DND-41 (cell line): Measurements from ENCODE around the gene CARHSP1.
"Not testable (repeated sequence)": the region's sequence is repeated elsewhere in the genome, so short reads cannot be mapped to it uniquely, and the experiment has no call there.

Experiments
- ATAC-seq: fragments of 200-7000 bp; cut with Tn5 transposase; 3 replicates; pipeline ENCODE4 v1.9.1; 2021; ENCODE audit warnings: low read depth; ENCODE audit not compliant: insufficient read depth
- DNase-seq: peaks from one replicate; pipeline ENCODE4 v3.0.0-alpha.2; 2020
- H2AFZ ChIP-seq: 2 replicates; pipeline ENCODE4 v1.6.0; 2012; ENCODE audit warnings: low read depth, low read length
- H3K27ac ChIP-seq: 2 replicates; pipeline ENCODE4 v1.5.1; 2012; ENCODE audit warnings: low read length, inconsistent platforms
- H3K27me3 ChIP-seq: fragments of 200-600 bp; sonication (generic); 2 replicates; pipeline ENCODE4 v1.6.0; 2012; ENCODE audit warnings: low read length, mild to moderate bottlenecking, inconsistent platforms; ENCODE audit not compliant: insufficient read depth, poor library complexity
- H3K36me3 ChIP-seq: 2 replicates; pipeline ENCODE4 v1.5.1; 2012; ENCODE audit warnings: low read length, inconsistent platforms; ENCODE audit not compliant: insufficient read depth
- H3K4me1 ChIP-seq: 2 replicates; pipeline ENCODE4 v1.5.1; 2012; ENCODE audit warnings: mild to moderate bottlenecking, low read length; ENCODE audit not compliant: insufficient read depth
- H3K4me2 ChIP-seq: 2 replicates; pipeline ENCODE4 v1.6.0; 2012; ENCODE audit warnings: mild to moderate bottlenecking, moderate library complexity, low read length, inconsistent platforms; ENCODE audit not compliant: insufficient read depth
- H3K4me3 ChIP-seq, 2 experiments: fragments of 200-600 bp in 1 of 2; shearing (Covaris generic) in 1 of 2; 2 replicates each; pipeline ENCODE4 v1.5.1; 2012 to 2016; ENCODE audit warnings: inconsistent platforms in 2 of 2, low read length in 2 of 2, mild to moderate bottlenecking in 2 of 2, low read depth in 1 of 2, moderate library complexity in 1 of 2
- H3K79me2 ChIP-seq: 2 replicates; pipeline ENCODE4 v1.6.0; 2012; ENCODE audit warnings: low read length, inconsistent platforms; ENCODE audit not compliant: insufficient read depth
- H3K9ac ChIP-seq: 2 replicates; pipeline ENCODE4 v1.6.0; 2012; ENCODE audit warnings: low read depth, mild to moderate bottlenecking, inconsistent platforms, low read length, moderate library complexity
- H3K9me3 ChIP-seq: 2 replicates; pipeline ENCODE4 v1.5.1; 2012; ENCODE audit warnings: low read length, moderate library complexity, mild to moderate bottlenecking, inconsistent platforms; ENCODE audit not compliant: insufficient read depth, severe bottlenecking
- H4K20me1 ChIP-seq: 2 replicates; pipeline ENCODE4 v1.6.0; 2012; ENCODE audit warnings: low read length; ENCODE audit not compliant: insufficient read depth
- EZH2 ChIP-seq: IDR thresholded peaks from 3 replicates; pipeline ENCODE4 v1.6.1; 2012; ENCODE audit warnings: borderline replicate concordance, low read depth, mild to moderate bottlenecking, moderate library complexity, low read length, inconsistent platforms; ENCODE audit not compliant: severe bottlenecking
- TF ChIP-seq, protein P1 (sequence below): IDR thresholded peaks from 2 replicates; pipeline ENCODE4 v1.5.1; 2012; ENCODE audit warnings: borderline replicate concordance, low read length, moderate library complexity, mild to moderate bottlenecking; ENCODE audit not compliant: poor library complexity, severe bottlenecking; ENCODE audit errors: extremely low read depth

The CARHSP1 gene

DNA sequence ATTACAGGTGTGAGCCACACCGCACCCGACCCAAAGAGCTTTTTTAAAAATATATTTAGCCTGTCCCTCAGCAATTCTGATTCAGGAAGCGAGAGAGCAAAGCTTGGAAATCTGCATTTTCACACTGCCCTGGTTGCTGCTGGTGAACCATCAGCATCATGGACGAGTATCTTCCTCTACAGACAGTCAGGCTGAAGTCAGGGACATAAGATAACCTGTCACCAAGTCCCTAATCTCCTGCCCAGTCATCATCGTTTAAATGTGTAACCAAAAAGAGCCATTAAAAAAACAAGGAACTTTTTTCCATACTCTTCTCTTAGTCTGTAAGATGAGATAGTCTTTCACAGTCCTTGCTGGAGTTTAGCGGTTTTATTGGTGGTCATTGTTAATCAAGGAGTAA is 64.5 kb downstream of the CARHSP1 start:
- H3K9ac ChIP-seq = no peak overlapping the region
- H4K20me1 ChIP-seq = peaks cover 42% of the 10 kb centered on the region; the same call in 1 of the 2 replicates
- TF ChIP-seq, protein P1, sequence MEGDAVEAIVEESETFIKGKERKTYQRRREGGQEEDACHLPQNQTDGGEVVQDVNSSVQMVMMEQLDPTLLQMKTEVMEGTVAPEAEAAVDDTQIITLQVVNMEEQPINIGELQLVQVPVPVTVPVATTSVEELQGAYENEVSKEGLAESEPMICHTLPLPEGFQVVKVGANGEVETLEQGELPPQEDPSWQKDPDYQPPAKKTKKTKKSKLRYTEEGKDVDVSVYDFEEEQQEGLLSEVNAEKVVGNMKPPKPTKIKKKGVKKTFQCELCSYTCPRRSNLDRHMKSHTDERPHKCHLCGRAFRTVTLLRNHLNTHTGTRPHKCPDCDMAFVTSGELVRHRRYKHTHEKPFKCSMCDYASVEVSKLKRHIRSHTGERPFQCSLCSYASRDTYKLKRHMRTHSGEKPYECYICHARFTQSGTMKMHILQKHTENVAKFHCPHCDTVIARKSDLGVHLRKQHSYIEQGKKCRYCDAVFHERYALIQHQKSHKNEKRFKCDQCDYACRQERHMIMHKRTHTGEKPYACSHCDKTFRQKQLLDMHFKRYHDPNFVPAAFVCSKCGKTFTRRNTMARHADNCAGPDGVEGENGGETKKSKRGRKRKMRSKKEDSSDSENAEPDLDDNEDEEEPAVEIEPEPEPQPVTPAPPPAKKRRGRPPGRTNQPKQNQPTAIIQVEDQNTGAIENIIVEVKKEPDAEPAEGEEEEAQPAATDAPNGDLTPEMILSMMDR = no peak
- TF ChIP-seq EZH2 = no peak
- H3K9me3 ChIP-seq = no peaks in the 10 kb centered on the region
- H3K27ac ChIP-seq = no peak overlapping the region
- ATAC-seq (no peak), DNase-seq (no peak)
- H3K79me2 ChIP-seq = peaks cover 93% of the 10 kb centered on the region
- peaks cover 91% of the 10 kb centered on the region for H3K36me3 ChIP-seq
- H3K27me3 ChIP-seq = no peaks in the 10 kb centered on the region
- no peak overlapping the region for H3K4me2 ChIP-seq
- H2AFZ ChIP-seq = no peak overlapping the region
- H3K4me1 ChIP-seq = peaks cover 21% of the 10 kb centered on the region
- no peak overlapping the region for H3K4me3 ChIP-seq

- not testable (repeated sequence) for H3K9me3 ChIP-seq, H3K9ac ChIP-seq, H3K27ac ChIP-seq, H3K27me3 ChIP-seq, H3K4me3 ChIP-seq, ATAC-seq, H3K4me2 ChIP-seq, H2AFZ ChIP-seq, DNase-seq
- peaks cover 46% of the 10 kb centered on the region; the same call in 1 of the 2 replicates for H4K20me1 ChIP-seq
- H3K36me3 ChIP-seq = peaks cover 88% of the 10 kb centered on the region
- H3K4me1 ChIP-seq = peaks cover 27% of the 10 kb centered on the region
- peaks cover 94% of the 10 kb centered on the region for H3K79me2 ChIP-seq
Measured at GRCh38 chr16:8803733-8804132, 65.1 kb downstream of the CARHSP1 start.
